Measurements from ENCODE around the gene SPIRE2.

DNA sequence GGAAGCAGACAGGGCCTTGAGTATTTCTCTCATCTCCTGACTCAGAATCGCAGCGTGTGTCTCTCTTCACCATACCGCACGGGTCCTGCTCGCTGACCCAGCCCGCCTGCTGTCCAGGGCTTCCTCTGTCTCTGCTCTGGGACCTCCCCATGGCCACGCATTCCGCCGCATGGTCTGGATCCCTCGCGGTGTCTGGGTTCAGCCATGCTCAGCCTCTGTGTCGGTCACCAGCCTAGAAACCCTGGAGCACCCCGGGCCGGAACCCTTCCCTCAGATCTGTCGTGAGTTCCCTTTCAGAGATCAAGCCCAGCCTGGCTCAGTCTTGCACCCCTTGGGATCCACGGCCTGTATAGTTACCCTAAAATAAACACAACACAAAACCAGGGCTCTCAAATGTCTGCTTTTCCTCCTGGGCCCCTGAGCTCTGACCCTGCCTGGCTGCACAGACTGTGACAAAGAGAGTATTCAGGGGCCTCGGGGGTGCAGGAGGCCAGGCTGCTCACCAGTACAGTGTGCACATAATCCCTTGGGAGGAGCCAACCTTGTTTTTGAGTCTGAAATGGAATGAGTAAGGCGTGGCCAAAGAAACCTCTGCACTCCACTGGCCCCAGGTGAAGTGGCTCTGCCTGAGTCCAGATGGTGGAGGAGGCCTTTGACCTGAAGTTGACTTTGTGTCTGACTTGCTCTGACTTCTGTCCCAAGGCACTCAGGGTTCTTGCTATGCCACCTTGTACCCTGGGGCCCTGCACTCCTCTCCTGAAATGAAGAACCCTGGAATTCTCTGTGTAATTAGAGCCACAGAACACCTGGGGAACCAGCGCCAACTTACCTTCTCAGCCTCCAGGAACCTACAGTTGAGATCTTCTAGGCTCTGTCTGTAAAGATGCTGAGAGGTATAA, 5.8 kb upstream of the SPIRE2 start:
- TF ChIP-seq CTCF (IDR thresholded peaks at IDR 0.05) (no peak), EZH2 (IDR thresholded peaks at IDR 0.05; ENCODE audit: borderline replicate concordance, insufficient read depth, low read depth, low read length, poor library complexity, severe bottlenecking) (no peak)
